PC-3 (cell line): ENCODE data around the gene BACH2. TPM values are rescaled to one million over a fixed set of nuclear protein-coding genes. Genes with fewer than 3 reads are reported as not detected.

Source experiments
- ATAC-seq: fragments of 200-7000 bp; cut with Tn5 transposase; 2 replicates; pipeline ENCODE4 v1.9.1; 2020; ENCODE audit warnings: mild to moderate bottlenecking, moderate library complexity
- BruUV-seq: library from RNA; stranded (reverse); fragments of 400-500 nt; replicated peaks from 2 replicates; lab custom pipeline; 2021; lab: Mats Ljungman, UMichigan
- CTCF ChIA-PET: fragments of 300-600 bp; sonication (Branson Sonifier 250); formaldehyde crosslinking; loops from one replicate; lab custom pipeline; 2022; ENCODE audit warnings: antibody characterized with exemption; lab: Charles Lee
- POLR2A ChIA-PET: fragments of 300-600 bp; sonication (Branson Sonifier 250); formaldehyde crosslinking; loops from one replicate; lab custom pipeline; 2022; ENCODE audit warnings: antibody characterized with exemption; ENCODE audit not compliant: unreplicated experiment; lab: Charles Lee
- DNase-seq: peaks from one replicate; pipeline ENCODE4 v3.0.0-alpha.2; 2015
- H2AFZ ChIP-seq: fragments of 300-600 bp; sonication (generic); 2 replicates; pipeline ENCODE4 v1.6.0; 2016; ENCODE audit warnings: antibody characterized with exemption, low read length
- H3F3A ChIP-seq: fragments of 300-600 bp; sonication (generic); one replicate; pipeline ENCODE4 v1.6.0; 2017; ENCODE audit warnings: antibody characterized with exemption, low read length, control low read depth, mild to moderate bottlenecking; ENCODE audit not compliant: unreplicated experiment
- H3K27ac ChIP-seq: fragments of 300-600 bp; sonication (generic); 2 replicates; pipeline ENCODE4 v1.5.1; 2016; ENCODE audit warnings: mild to moderate bottlenecking, low read length
- H3K27me3 ChIP-seq: fragments of 300-600 bp; sonication (generic); 2 replicates; pipeline ENCODE4 v1.6.1; 2016; ENCODE audit warnings: low read length, mixed read lengths
- H3K36me3 ChIP-seq: fragments of 300-600 bp; sonication (generic); 2 replicates; pipeline ENCODE4 v1.6.1; 2016; ENCODE audit warnings: low read depth, mixed run types, low read length, mixed read lengths
- H3K4me1 ChIP-seq: fragments of 300-600 bp; sonication (generic); 2 replicates; pipeline ENCODE4 v1.5.1; 2016; ENCODE audit warnings: low read length; ENCODE audit not compliant: insufficient read depth
- H3K4me2 ChIP-seq: fragments of 300-600 bp; sonication (generic); 2 replicates; pipeline ENCODE4 v1.6.0; 2016; ENCODE audit warnings: low read length
- H3K4me3 ChIP-seq: fragments of 300-600 bp; sonication (generic); 2 replicates; pipeline ENCODE4 v1.5.1; 2016; ENCODE audit warnings: mild to moderate bottlenecking, low read length, mixed read lengths
- H3K79me2 ChIP-seq: fragments of 300-600 bp; sonication (generic); 2 replicates; pipeline ENCODE4 v1.6.1; 2017; ENCODE audit warnings: low read length, mixed read lengths
- H3K9ac ChIP-seq: fragments of 300-600 bp; sonication (generic); 2 replicates; pipeline ENCODE4 v1.6.0; 2016; ENCODE audit warnings: mild to moderate bottlenecking, low read length
- H3K9me2 ChIP-seq: fragments of 300-600 bp; sonication (generic); replicated peaks from 2 replicates; pipeline ENCODE4 v1.6.1; 2016; ENCODE audit warnings: mixed run types, low read length, mixed read lengths
- H3K9me3 ChIP-seq: fragments of 300-600 bp; sonication (generic); 2 replicates; pipeline ENCODE4 v1.6.1; 2016; ENCODE audit warnings: low read length, mixed read lengths
- H4K20me1 ChIP-seq: fragments of 300-600 bp; sonication (generic); 2 replicates; pipeline ENCODE4 v1.6.1; 2016; ENCODE audit warnings: low read length, mixed read lengths
- EZH2 ChIP-seq: fragments of 300-600 bp; sonication (generic); IDR thresholded peaks from one replicate; pipeline ENCODE4 v1.6.1; 2017; ENCODE audit warnings: antibody characterized with exemption, mild to moderate bottlenecking, low read length; ENCODE audit not compliant: unreplicated experiment
- EZH2phosphoT487 ChIP-seq: fragments of 300-600 bp; sonication (generic); IDR thresholded peaks from 2 replicates; pipeline ENCODE4 v1.6.1; 2018; ENCODE audit warnings: mild to moderate bottlenecking, antibody characterized with exemption, low read length, borderline replicate concordance
- intact Hi-C: fragments of 100-400 bp; cut with micrococcal nuclease; formaldehyde crosslinking; loops from 2 replicates; pipeline ENCODE4 v1.9.0; 2023
- total RNA-seq: library from RNA; depleted of rRNA; stranded (reverse); fragments of >200 nt; gene quantifications from 2 replicates; pipeline ENCODE4 v1.2.3, GENCODE V29; 2014
- TF ChIP-seq, protein P1 (sequence below): fragments of 300-600 bp; sonication (generic); conservative IDR thresholded peaks from 2 replicates; pipeline ENCODE4 v1.5.1; 2017; ENCODE audit warnings: antibody characterized with exemption, low read depth, mild to moderate bottlenecking, low read length

The BACH2 gene
- total RNA-seq, 1 experiment from 2014 or later, result 7.0 TPM

- POLR2A ChIA-PET, result no interaction called here
- H3K27me3 ChIP-seq, result no peaks in the 10 kb centered on the region
- BruUV-seq, result no TSS peak
Observed at GRCh38 chr6:90038961-90039653, 257.5 kb downstream of the BACH2 start.

GRCh38 chr6:90036963-90037362, 259.7 kb downstream of the BACH2 start:
- no TSS peak for BruUV-seq
- intact Hi-C loops, result no loop called here
- Histone ChIP-seq H3K9ac (no peak overlapping the region), H3K4me2 (no peak overlapping the region), H3K4me3 (no peak overlapping the region), H4K20me1 (no peaks in the 10 kb centered on the region), H3K79me2 (no peaks in the 10 kb centered on the region), H3K9me2 (no peaks in the 10 kb centered on the region), H3K36me3 (no peaks in the 10 kb centered on the region), H3K9me3 (no peaks in the 10 kb centered on the region), H3K27me3 (no peaks in the 10 kb centered on the region), H3K4me1 (no peaks in the 10 kb centered on the region), H3K27ac (no peak overlapping the region), H3F3A (no peaks in the 10 kb centered on the region), H2AFZ (no peak overlapping the region)
- POLR2A ChIA-PET, result no interaction called here
- TF ChIP-seq, protein P1, sequence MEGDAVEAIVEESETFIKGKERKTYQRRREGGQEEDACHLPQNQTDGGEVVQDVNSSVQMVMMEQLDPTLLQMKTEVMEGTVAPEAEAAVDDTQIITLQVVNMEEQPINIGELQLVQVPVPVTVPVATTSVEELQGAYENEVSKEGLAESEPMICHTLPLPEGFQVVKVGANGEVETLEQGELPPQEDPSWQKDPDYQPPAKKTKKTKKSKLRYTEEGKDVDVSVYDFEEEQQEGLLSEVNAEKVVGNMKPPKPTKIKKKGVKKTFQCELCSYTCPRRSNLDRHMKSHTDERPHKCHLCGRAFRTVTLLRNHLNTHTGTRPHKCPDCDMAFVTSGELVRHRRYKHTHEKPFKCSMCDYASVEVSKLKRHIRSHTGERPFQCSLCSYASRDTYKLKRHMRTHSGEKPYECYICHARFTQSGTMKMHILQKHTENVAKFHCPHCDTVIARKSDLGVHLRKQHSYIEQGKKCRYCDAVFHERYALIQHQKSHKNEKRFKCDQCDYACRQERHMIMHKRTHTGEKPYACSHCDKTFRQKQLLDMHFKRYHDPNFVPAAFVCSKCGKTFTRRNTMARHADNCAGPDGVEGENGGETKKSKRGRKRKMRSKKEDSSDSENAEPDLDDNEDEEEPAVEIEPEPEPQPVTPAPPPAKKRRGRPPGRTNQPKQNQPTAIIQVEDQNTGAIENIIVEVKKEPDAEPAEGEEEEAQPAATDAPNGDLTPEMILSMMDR, result no peak
- TF ChIP-seq EZH2phosphoT487 (no peak), EZH2 (no peak)
- CTCF ChIA-PET, result no interaction called here
- no peak for ATAC-seq
- DNase-seq, result no peak

More at GRCh38 chr6:90038961-90039653, 257.5 kb downstream of the BACH2 start:
- Histone ChIP-seq H3K79me2 (no peaks in the 10 kb centered on the region), H3K9me2 (no peaks in the 10 kb centered on the region), H3K36me3 (no peaks in the 10 kb centered on the region), H3K4me1 (no peaks in the 10 kb centered on the region), H3F3A (no peaks in the 10 kb centered on the region), H2AFZ (no peak overlapping the region), H4K20me1 (no peaks in the 10 kb centered on the region), H3K9me3 (no peaks in the 10 kb centered on the region), H3K4me3 (no peak overlapping the region), H3K4me2 (no peak overlapping the region), H3K27ac (no peak overlapping the region), H3K9ac (no peak overlapping the region)
- ATAC-seq, result no peak
- TF ChIP-seq EZH2, result no peak
- TF ChIP-seq, protein P1, result no peak
- no peak for TF ChIP-seq EZH2phosphoT487
- DNase-seq, result no peak
- intact Hi-C loops, result no loop called here
- CTCF ChIA-PET, result no interaction called here

DNA sequence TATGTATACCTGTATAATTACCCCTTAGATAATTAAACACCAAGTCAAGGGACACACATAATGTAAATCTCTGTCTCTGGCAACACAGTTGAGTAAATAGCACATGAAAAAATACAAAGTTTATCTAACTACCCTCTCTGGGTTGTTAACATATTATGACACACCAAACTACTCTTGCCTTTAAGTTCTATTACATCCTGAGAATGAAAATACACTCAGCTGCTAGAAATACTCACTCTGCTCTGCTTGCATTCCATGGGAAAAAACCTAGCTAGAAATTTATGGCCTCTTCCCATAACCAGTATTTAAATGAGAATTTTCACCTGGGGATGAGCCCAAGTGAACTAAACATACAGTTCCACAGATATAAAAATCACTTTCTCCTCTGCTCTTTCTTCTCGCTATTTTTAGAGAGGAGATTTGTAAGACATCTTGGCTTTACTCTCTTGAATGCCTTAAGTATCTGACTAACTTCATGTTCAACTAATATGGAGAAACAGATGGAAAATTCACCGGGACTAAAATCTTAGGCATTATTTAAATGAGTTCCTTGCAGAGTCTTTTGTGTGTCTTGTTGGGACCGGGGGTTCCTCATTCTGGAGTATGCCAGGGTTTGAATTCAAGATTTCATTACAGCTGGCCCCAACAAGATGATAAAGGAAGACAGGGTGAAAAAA, 261.5 kb downstream of the BACH2 start:
- Histone ChIP-seq H3K4me1 (no peaks in the 10 kb centered on the region), H3K79me2 (no peaks in the 10 kb centered on the region), H3K4me3 (no peak overlapping the region), H3K9me3 (no peaks in the 10 kb centered on the region), H4K20me1 (no peaks in the 10 kb centered on the region), H3K4me2 (no peak overlapping the region), H3K27me3 (no peaks in the 10 kb centered on the region), H3K9me2 (no peaks in the 10 kb centered on the region), H3K36me3 (no peaks in the 10 kb centered on the region), H3K27ac (no peak overlapping the region), H3K9ac (no peak overlapping the region), H2AFZ (no peak overlapping the region), H3F3A (no peaks in the 10 kb centered on the region)
- BruUV-seq, result no TSS peak
- POLR2A ChIA-PET, result no interaction called here
- no peak for ATAC-seq
- TF ChIP-seq, protein P1, result no peak
- TF ChIP-seq EZH2phosphoT487, result no peak
- TF ChIP-seq EZH2, result no peak
- intact Hi-C loops, result no loop called here
- CTCF ChIA-PET, result interaction anchor here (0.6 kb wide), 1 partner anchor 16 kb away, joined by 4 read pairs; no protein-coding TSS in a partner anchor
- no peak for DNase-seq
